ENCODE measurements around the gene OR51V1. TPM values are rescaled to one million over a fixed set of nuclear protein-coding genes. Genes with fewer than 3 reads are reported as not detected.

Gene OR51V1
- total and polyA plus RNA-seq, 3 donors from 2014 or later: not detected

GRCh38 chr11:5227681-5228080 lies 27.2 kb upstream of the OR51V1 start:
- 61 to 63% methylated on average over 1 of the region's 1 CpG for WGBS, 2 donors
- intact Hi-C loops (cut with DNase I; ENCODE audit: low total_unique reads): no loop called here

GRCh38 chr11:5226732-5227310 lies 26.3 kb upstream of the OR51V1 start, which contains the start of gene HBB:
Gene HBB, minus strand, starts transcription at chr11:5227071. Its CDS starts 50 bp downstream, at chr11:5227021.
- H3K27ac ChIP-seq: no peak within 1 kb of the TSS
- H3K9me3 ChIP-seq: no peaks in the 10 kb centered on the region
- no peak for DNase-seq
- WGBS, 2 donors: 89 to 90% methylated on average over 3 of the region's 3 CpGs
- H3K27me3 ChIP-seq: no peaks in the 10 kb centered on the region
- H3K36me3 ChIP-seq (ENCODE audit: low read depth, missing control alignments): no peaks in the 10 kb centered on the region
- H3K4me3 ChIP-seq: no peak within 1 kb of the TSS
- H3K4me1 ChIP-seq: no peaks in the 10 kb centered on the region
- intact Hi-C loops (cut with DNase I; ENCODE audit: low total_unique reads): no loop called here
- no peak for TF ChIP-seq CTCF (IDR thresholded peaks at IDR 0.05)

More at GRCh38 chr11:5227681-5228080, 27.2 kb upstream of the OR51V1 start:
- no peak overlapping the region for H3K27ac ChIP-seq
- no peaks in the 10 kb centered on the region for H3K36me3 ChIP-seq (ENCODE audit: low read depth, missing control alignments)
- no peaks in the 10 kb centered on the region for H3K9me3 ChIP-seq
- TF ChIP-seq CTCF (IDR thresholded peaks at IDR 0.05): no peak
- TF ChIP-seq POLR2A (IDR thresholded peaks at IDR 0.05): no peak
- no peak for DNase-seq
- no peaks in the 10 kb centered on the region for H3K4me1 ChIP-seq
- H3K27me3 ChIP-seq: no peaks in the 10 kb centered on the region
- no peak overlapping the region for H3K4me3 ChIP-seq

GRCh38 chr11:5225480-5225871 lies 25.0 kb upstream of the OR51V1 start:
- WGBS, 2 donors: 55 to 62% methylated on average over 2 of the region's 2 CpGs
- Histone ChIP-seq H3K4me3 (no peak overlapping the region), H3K27me3 (no peaks in the 10 kb centered on the region), H3K9me3 (no peaks in the 10 kb centered on the region), H3K36me3 (ENCODE audit: low read depth, missing control alignments) (no peaks in the 10 kb centered on the region), H3K4me1 (no peaks in the 10 kb centered on the region), H3K27ac (no peak overlapping the region)
- DNase-seq: no peak
- intact Hi-C loops (cut with DNase I; ENCODE audit: low total_unique reads): no loop called here
- TF ChIP-seq POLR2A (IDR thresholded peaks at IDR 0.05) (no peak), CTCF (IDR thresholded peaks at IDR 0.05) (no peak)

GRCh38 chr11:5224538-5225479 lies 24.3 kb upstream of the OR51V1 start:
- 76 to 87% methylated on average over 6 of the region's 6 CpGs for WGBS, 2 donors
- Histone ChIP-seq H3K36me3 (ENCODE audit: low read depth, missing control alignments) (no peaks in the 10 kb centered on the region), H3K27me3 (no peaks in the 10 kb centered on the region), H3K4me1 (no peaks in the 10 kb centered on the region), H3K4me3 (no peak overlapping the region), H3K9me3 (no peaks in the 10 kb centered on the region), H3K27ac (no peak overlapping the region)
- intact Hi-C loops (cut with DNase I; ENCODE audit: low total_unique reads): no loop called here
- DNase-seq: no peak
- TF ChIP-seq CTCF (IDR thresholded peaks at IDR 0.05) (no peak), POLR2A (IDR thresholded peaks at IDR 0.05) (no peak)

All from testis (tissue), 3 donors.